ENCODE results near the gene ITPRID2.
A peak's percentile ranks its signal among the peaks of the same experiment; 100 is the strongest.

Gene ITPRID2

GRCh38 chr2:181882246-181883020 is 9.1 kb upstream of the ITPRID2 start:
- DNase-seq (ENCODE audit: low read depth, low spot score) = no peak

- no peak for DNase-seq (ENCODE audit: low read depth, low spot score)
Observed at GRCh38 chr2:181884601-181885000, 6.9 kb upstream of the ITPRID2 start.

GRCh38 chr2:181885096-181885495 is 6.4 kb upstream of the ITPRID2 start:
- DNase-seq (ENCODE audit: low read depth, low spot score) = no peak

GRCh38 chr2:181886192-181886591 is 5.3 kb upstream of the ITPRID2 start:
- DNase-seq (ENCODE audit: low read depth, low spot score) = no peak

GRCh38 chr2:181887045-181887444 is 4.5 kb upstream of the ITPRID2 start:
- DNase-seq (ENCODE audit: low read depth, low spot score) = no peak

- no peak for DNase-seq (ENCODE audit: low read depth, low spot score)
Observed at GRCh38 chr2:181889776-181890175, 1.8 kb upstream of the ITPRID2 start.

GRCh38 chr2:181890271-181890670 is 1.3 kb upstream of the ITPRID2 start:
- no peak for DNase-seq (ENCODE audit: low read depth, low spot score)

- peak; percentile 79 for DNase-seq (ENCODE audit: low read depth, low spot score)
Observed at GRCh38 chr2:181891966-181892798, 652 bp downstream of the ITPRID2 start.

- DNase-seq (ENCODE audit: low read depth, low spot score) = no peak
Observed at GRCh38 chr2:181892799-181893435, 1.4 kb downstream of the ITPRID2 start.

GRCh38 chr2:181894381-181894780 is 2.9 kb downstream of the ITPRID2 start:
- DNase-seq (ENCODE audit: low read depth, low spot score) = no peak

GRCh38 chr2:181895818-181896217 is 4.3 kb downstream of the ITPRID2 start:
- DNase-seq (ENCODE audit: low read depth, low spot score) = no peak

- DNase-seq (ENCODE audit: low read depth, low spot score) = no peak
Observed at GRCh38 chr2:181896286-181896685, 4.8 kb downstream of the ITPRID2 start.

GRCh38 chr2:181900007-181900651 is 8.6 kb downstream of the ITPRID2 start:
- DNase-seq (ENCODE audit: low read depth, low spot score) = no peak

GRCh38 chr2:181902625-181903024 is 11.1 kb downstream of the ITPRID2 start:
- DNase-seq (ENCODE audit: low read depth, low spot score) = no peak

GRCh38 chr2:181904022-181904632 is 12.6 kb downstream of the ITPRID2 start:
- no peak for DNase-seq (ENCODE audit: low read depth, low spot score)

- DNase-seq (ENCODE audit: low read depth, low spot score) = no peak
Observed at GRCh38 chr2:181907057-181907456, 15.5 kb downstream of the ITPRID2 start.

- DNase-seq (ENCODE audit: low read depth, low spot score) = no peak
Observed at GRCh38 chr2:181907635-181908034, 16.1 kb downstream of the ITPRID2 start.

GRCh38 chr2:181910028-181910831 is 18.7 kb downstream of the ITPRID2 start:
- DNase-seq (ENCODE audit: low read depth, low spot score) = no peak

- DNase-seq (ENCODE audit: low read depth, low spot score) = no peak
Observed at GRCh38 chr2:181911830-181912229, 20.3 kb downstream of the ITPRID2 start.

GRCh38 chr2:181915102-181915501 is 23.6 kb downstream of the ITPRID2 start:
- no peak for DNase-seq (ENCODE audit: low read depth, low spot score)

All from ELF-1 (cell line).